ENCODE results near the gene MGRN1. TPM values are rescaled to one million over a fixed set of nuclear protein-coding genes. Genes with fewer than 3 reads are reported as not detected.

The MGRN1 gene
- total and polyA plus RNA-seq, 2 of the 13 experiments (the other 11 are each of a cell fraction or from before 2014, with no cell fraction given) = 11.9 to 12.6 TPM

GRCh38 chr16:4693296-4693955 is 68.8 kb downstream of the MGRN1 start, which contains the start of gene NUDT16L1 (continued):
- TF ChIP-seq MYNN (CRISPR knock-in tag; IDR thresholded peaks at IDR 0.05; ENCODE audit: low read depth) = no peak
- no peak for TF ChIP-seq KLF6 (CRISPR knock-in tag; IDR thresholded peaks at IDR 0.05)
- TF ChIP-seq ZNF432 (CRISPR knock-in tag; IDR thresholded peaks at IDR 0.05; ENCODE audit: borderline replicate concordance) = no peak
- TF ChIP-seq MXD3 (CRISPR knock-in tag; IDR thresholded peaks at IDR 0.05) = 0 out of 2 replicates have a peak, but pooled peaks have one; percentile 14
- TF ChIP-seq CSRNP1 (CRISPR knock-in tag; IDR thresholded peaks at IDR 0.05) = 0 out of 2 replicates have a peak, but pooled peaks have one; percentile 39
- 0 out of 2 replicates have a peak, but pooled peaks have one; percentile 73 for TF ChIP-seq ZNF776 (CRISPR knock-in tag; IDR thresholded peaks at IDR 0.05)
- TF ChIP-seq BCLAF1 (IDR thresholded peaks at IDR 0.05) = no peak
- no peak for TF ChIP-seq SMARCC2 (IDR thresholded peaks at IDR 0.05)
- peak; percentile 17; the same call in 1 of the 2 replicates for TF ChIP-seq ZNF280B (CRISPR knock-in tag; IDR thresholded peaks at IDR 0.05; ENCODE audit: borderline replicate concordance)
- TF ChIP-seq MAZ (IDR thresholded peaks at IDR 0.05; ENCODE audit: borderline replicate concordance, low read depth, low read length) = 0 out of 2 replicates have a peak, but pooled peaks have one; percentile 33
- TF ChIP-seq MAZ (CRISPR knock-in tag; IDR thresholded peaks at IDR 0.05; ENCODE audit: low read depth) = peak; percentile 55
- no peak for TF ChIP-seq PREB (CRISPR knock-in tag; IDR thresholded peaks at IDR 0.05)
- no peak for TF ChIP-seq PRDM4 (CRISPR knock-in tag; IDR thresholded peaks at IDR 0.05; ENCODE audit: borderline replicate concordance)
- no peak for TF ChIP-seq ZNF672 (CRISPR knock-in tag; IDR thresholded peaks at IDR 0.05)
- TF ChIP-seq NR0B2 (CRISPR knock-in tag; IDR thresholded peaks at IDR 0.05) = 0 out of 2 replicates have a peak, but pooled peaks have one; percentile 20
- TF ChIP-seq ZNF792 (CRISPR knock-in tag; IDR thresholded peaks at IDR 0.05) = peak; percentile 9; the same call in 1 of the 2 replicates
- TF ChIP-seq SSRP1 (CRISPR knock-in tag; IDR thresholded peaks at IDR 0.05) = no peak
- TF ChIP-seq MXD4 (CRISPR knock-in tag; IDR thresholded peaks at IDR 0.05) = 0 out of 2 replicates have a peak, but pooled peaks have one; percentile 42

Data from HepG2 (cell line).